ENCODE data around the gene GPRIN2. TPM values are rescaled to one million over a fixed set of nuclear protein-coding genes. Genes with fewer than 3 reads are reported as not detected.
A peak's percentile ranks its signal among the peaks of the same experiment; 100 is the strongest.
"Not testable (repeated sequence)": the region's sequence is repeated elsewhere in the genome, so short reads cannot be mapped to it uniquely, and the experiment has no call there.

The GPRIN2 gene
- total RNA-seq, 1 experiment from 2014 or later, result not detected

GRCh38 chr10:46537309-46537708 lies 19.1 kb downstream of the GPRIN2 start:
- no peak for DNase-seq (ENCODE audit: low read depth)

GRCh38 chr10:46536781-46537180 lies 19.7 kb downstream of the GPRIN2 start:
- DNase-seq (ENCODE audit: low read depth), result no peak

GRCh38 chr10:46536171-46536570 lies 20.3 kb downstream of the GPRIN2 start:
- DNase-seq (ENCODE audit: low read depth), result no peak

GRCh38 chr10:46534828-46535524 lies 21.5 kb downstream of the GPRIN2 start:
- DNase-seq (ENCODE audit: low read depth), result no peak

- DNase-seq (ENCODE audit: low read depth), result not testable (repeated sequence)
Observed at GRCh38 chr10:46532256-46532655, 24.2 kb downstream of the GPRIN2 start.

- peak; percentile 80 for DNase-seq (ENCODE audit: low read depth)
Observed at GRCh38 chr10:46530249-46531186, 25.9 kb downstream of the GPRIN2 start.

- not testable (repeated sequence) for DNase-seq (ENCODE audit: low read depth)
Observed at GRCh38 chr10:46529742-46530141, 26.7 kb downstream of the GPRIN2 start.

- DNase-seq (ENCODE audit: low read depth), result no peak
Observed at GRCh38 chr10:46528675-46529615, 27.5 kb downstream of the GPRIN2 start.

- DNase-seq (ENCODE audit: low read depth), result no peak
Observed at GRCh38 chr10:46528171-46528671, 28.2 kb downstream of the GPRIN2 start.

GRCh38 chr10:46527241-46527811 lies 29.1 kb downstream of the GPRIN2 start:
- DNase-seq (ENCODE audit: low read depth), result no peak

GRCh38 chr10:46526682-46527038 lies 29.8 kb downstream of the GPRIN2 start:
- no peak for DNase-seq (ENCODE audit: low read depth)

- DNase-seq (ENCODE audit: low read depth), result no peak
Observed at GRCh38 chr10:46525824-46526681, 30.4 kb downstream of the GPRIN2 start.

GRCh38 chr10:46525177-46525823 lies 31.2 kb downstream of the GPRIN2 start:
- DNase-seq (ENCODE audit: low read depth), result peak; percentile 70

- DNase-seq (ENCODE audit: low read depth), result no peak
Observed at GRCh38 chr10:46524472-46525176, 31.8 kb downstream of the GPRIN2 start.

- peak; percentile 49 for DNase-seq (ENCODE audit: low read depth)
Observed at GRCh38 chr10:46523962-46524471, 32.4 kb downstream of the GPRIN2 start.

- no peak for DNase-seq (ENCODE audit: low read depth)
Observed at GRCh38 chr10:46523119-46523961, 33.1 kb downstream of the GPRIN2 start.

- DNase-seq (ENCODE audit: low read depth), result no peak
Observed at GRCh38 chr10:46522295-46523118, 34.0 kb downstream of the GPRIN2 start.
